T-helper 2 cell treated with Interferon-gamma antibody and Interleukin-4, amounts not matched to agents 5 μg/mL and 100 μg/mL, for 36 hours (primary cell): ENCODE data around the gene NDST1.

Experiments used
- DNase-seq: peaks from one replicate; pipeline ENCODE4 v3.0.0; 2021; ENCODE audit warnings: low spot score
- H3K27ac Mint-ChIP-seq: one replicate; pipeline ENCODE4 v1.8.0; 2021; ENCODE audit warnings: mild to moderate bottlenecking, mixed read lengths
- H3K27me3 Mint-ChIP-seq: one replicate; pipeline ENCODE4 v1.8.0; 2021; ENCODE audit warnings: low read depth, mixed read lengths
- H3K36me3 Mint-ChIP-seq: one replicate; pipeline ENCODE4 v1.8.0; 2021; ENCODE audit warnings: low read depth, mixed read lengths
- H3K4me1 Mint-ChIP-seq: one replicate; pipeline ENCODE4 v1.8.0; 2021; ENCODE audit warnings: low read depth, mixed read lengths
- H3K4me3 Mint-ChIP-seq: one replicate; pipeline ENCODE4 v1.8.0; 2022; ENCODE audit warnings: mild to moderate bottlenecking, moderate library complexity, mixed read lengths
- H3K9me3 Mint-ChIP-seq: one replicate; pipeline ENCODE4 v1.8.0; 2021; ENCODE audit warnings: mixed read lengths

The NDST1 gene

DNA sequence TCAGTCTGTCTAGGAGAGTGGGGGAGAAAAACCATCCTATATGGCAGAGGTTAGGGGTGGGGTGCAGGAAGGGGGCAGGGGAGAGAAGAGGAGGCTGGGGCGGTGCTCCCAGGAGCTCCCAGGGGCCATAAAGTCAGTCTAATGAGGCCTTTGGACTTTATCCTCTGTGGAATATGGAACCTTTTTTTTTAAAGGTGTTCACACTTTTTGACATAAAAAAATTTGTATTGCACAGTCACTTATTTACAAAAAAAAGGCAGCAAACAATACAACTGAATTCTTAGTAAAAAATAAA is 80.6 kb downstream of the NDST1 start:
- H3K27me3 Mint-ChIP-seq, result no peaks in the 10 kb centered on the region
- no peaks in the 10 kb centered on the region for H3K36me3 Mint-ChIP-seq
- no peak for DNase-seq
- H3K9me3 Mint-ChIP-seq, result no peaks in the 10 kb centered on the region
- H3K4me1 Mint-ChIP-seq, result no peaks in the 10 kb centered on the region
- no peak overlapping the region for H3K27ac Mint-ChIP-seq
- H3K4me3 Mint-ChIP-seq, result no peak overlapping the region

GRCh38 chr5:150589862-150590601 is 82.1 kb downstream of the NDST1 start:
- Mint-ChIP-seq H3K36me3 (no peaks in the 10 kb centered on the region), H3K27me3 (no peaks in the 10 kb centered on the region), H3K9me3 (no peaks in the 10 kb centered on the region), H3K4me3 (no peak overlapping the region), H3K4me1 (no peaks in the 10 kb centered on the region), H3K27ac (no peak overlapping the region)
- no peak for DNase-seq

DNA sequence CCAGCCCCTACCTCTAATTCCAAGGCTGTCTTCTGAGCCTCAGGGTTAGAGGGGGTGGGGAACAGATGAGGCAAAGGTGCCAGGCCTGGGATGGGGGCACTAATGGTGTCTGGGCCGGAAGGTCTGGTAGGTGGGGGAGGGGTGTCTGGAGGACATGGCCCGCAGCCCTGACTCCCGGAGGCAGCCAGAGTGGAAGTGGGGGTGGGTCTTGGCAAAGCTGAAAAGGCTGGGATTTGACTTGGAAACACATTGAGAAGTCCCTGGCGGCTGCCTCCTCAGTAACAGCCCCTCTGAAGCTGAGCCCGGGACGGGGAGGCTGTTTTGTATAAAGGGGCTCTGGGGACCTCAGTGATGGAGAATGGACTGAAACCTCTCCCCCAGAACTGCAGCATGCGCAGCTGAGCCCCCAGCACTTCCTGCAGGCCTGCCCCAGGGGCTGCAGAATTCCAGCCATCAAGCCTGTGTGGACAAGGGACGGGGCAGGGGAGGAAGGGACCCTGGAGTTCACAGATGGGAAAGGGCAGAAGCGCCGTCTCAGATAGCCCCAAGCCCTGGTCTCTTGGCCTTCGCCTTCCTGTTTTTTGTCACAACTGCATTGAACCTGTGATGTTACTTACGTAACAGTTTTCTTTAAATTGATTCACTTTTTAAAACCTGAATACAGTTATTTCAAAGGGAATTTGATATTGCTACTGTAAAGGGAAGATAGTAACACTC is 83.2 kb downstream of the NDST1 start:
- no peaks in the 10 kb centered on the region for H3K4me1 Mint-ChIP-seq
- H3K27me3 Mint-ChIP-seq, result no peaks in the 10 kb centered on the region
- H3K4me3 Mint-ChIP-seq, result no peak overlapping the region
- no peaks in the 10 kb centered on the region for H3K9me3 Mint-ChIP-seq
- H3K36me3 Mint-ChIP-seq, result no peaks in the 10 kb centered on the region
- no peak overlapping the region for H3K27ac Mint-ChIP-seq
- DNase-seq, result no peak

- Mint-ChIP-seq H3K9me3 (no peaks in the 10 kb centered on the region), H3K4me1 (no peaks in the 10 kb centered on the region), H3K36me3 (no peaks in the 10 kb centered on the region), H3K27ac (no peak overlapping the region), H3K4me3 (no peak overlapping the region), H3K27me3 (no peaks in the 10 kb centered on the region)
- DNase-seq, result no peak
Measured at GRCh38 chr5:150593593-150593992, 85.7 kb downstream of the NDST1 start.

DNA sequence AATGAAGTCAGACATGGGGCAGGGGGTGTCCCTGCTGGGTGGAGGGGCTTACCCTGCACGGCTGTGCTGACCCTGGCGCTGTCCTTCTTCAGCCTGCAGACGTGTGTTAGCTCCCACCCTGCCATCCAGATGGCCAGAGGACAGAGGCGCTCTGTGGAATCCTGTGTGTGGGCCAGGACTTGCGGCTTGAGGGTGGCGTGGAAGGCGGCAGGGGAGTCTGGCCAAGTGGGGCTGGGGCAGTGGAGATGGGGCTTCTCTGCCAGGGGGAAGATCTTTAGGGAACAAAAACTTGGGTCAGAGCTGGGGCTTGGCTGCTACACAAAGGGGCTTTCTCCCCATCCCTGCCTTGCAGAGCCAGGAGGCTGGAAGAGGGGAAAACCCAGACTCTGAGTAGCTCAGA is 86.1 kb downstream of the NDST1 start:
- H3K27ac Mint-ChIP-seq, result no peak overlapping the region
- H3K4me3 Mint-ChIP-seq, result no peak overlapping the region
- H3K36me3 Mint-ChIP-seq, result no peaks in the 10 kb centered on the region
- DNase-seq, result no peak
- H3K9me3 Mint-ChIP-seq, result no peaks in the 10 kb centered on the region
- H3K27me3 Mint-ChIP-seq, result no peaks in the 10 kb centered on the region
- H3K4me1 Mint-ChIP-seq, result no peaks in the 10 kb centered on the region

DNA sequence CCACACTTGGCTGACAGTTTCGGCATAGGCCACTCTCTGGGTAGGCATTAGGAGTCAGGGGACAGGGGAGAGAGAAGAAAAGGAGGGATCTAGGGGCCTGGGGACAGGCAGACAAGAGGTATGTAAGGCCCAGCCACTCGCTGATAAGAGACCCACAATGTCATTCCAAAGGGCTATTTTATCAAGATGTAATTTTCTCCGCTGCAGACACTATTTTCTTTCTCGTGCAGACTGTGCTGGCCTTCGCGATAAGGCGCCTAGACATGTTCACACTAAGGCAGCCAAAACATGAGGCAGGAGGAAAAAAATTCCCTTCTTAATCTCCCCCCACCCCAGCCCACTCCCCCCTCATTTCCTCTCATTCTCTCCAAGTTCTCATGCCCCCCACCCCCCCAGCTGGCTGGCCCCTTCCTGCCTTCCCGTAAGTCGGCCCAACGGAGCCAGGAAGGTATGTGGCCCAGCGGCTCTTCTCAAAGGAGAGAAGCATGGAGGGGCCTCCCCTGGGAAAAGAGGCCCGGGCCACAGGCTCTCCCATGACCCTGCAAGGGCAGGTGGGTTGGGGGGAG is 87.6 kb downstream of the NDST1 start:
- H3K4me1 Mint-ChIP-seq, result no peaks in the 10 kb centered on the region
- no peaks in the 10 kb centered on the region for H3K27me3 Mint-ChIP-seq
- H3K27ac Mint-ChIP-seq, result no peak overlapping the region
- H3K36me3 Mint-ChIP-seq, result no peaks in the 10 kb centered on the region
- no peak overlapping the region for H3K4me3 Mint-ChIP-seq
- no peaks in the 10 kb centered on the region for H3K9me3 Mint-ChIP-seq
- DNase-seq, result no peak

- Mint-ChIP-seq H3K4me1 (no peaks in the 10 kb centered on the region), H3K27me3 (no peaks in the 10 kb centered on the region)
Measured at GRCh38 chr5:150596313-150596712, 88.4 kb downstream of the NDST1 start.

GRCh38 chr5:150596826-150597225 is 88.9 kb downstream of the NDST1 start:
- no peak overlapping the region for H3K4me3 Mint-ChIP-seq
- no peak for DNase-seq
- H3K27ac Mint-ChIP-seq, result no peak overlapping the region
- H3K4me1 Mint-ChIP-seq, result no peaks in the 10 kb centered on the region
- no peaks in the 10 kb centered on the region for H3K27me3 Mint-ChIP-seq
- H3K36me3 Mint-ChIP-seq, result no peaks in the 10 kb centered on the region
- H3K9me3 Mint-ChIP-seq, result no peaks in the 10 kb centered on the region

More at GRCh38 chr5:150596313-150596712, 88.4 kb downstream of the NDST1 start:
- no peak for DNase-seq
- Mint-ChIP-seq H3K27ac (no peak overlapping the region), H3K4me3 (no peak overlapping the region), H3K36me3 (no peaks in the 10 kb centered on the region), H3K9me3 (no peaks in the 10 kb centered on the region)

DNA sequence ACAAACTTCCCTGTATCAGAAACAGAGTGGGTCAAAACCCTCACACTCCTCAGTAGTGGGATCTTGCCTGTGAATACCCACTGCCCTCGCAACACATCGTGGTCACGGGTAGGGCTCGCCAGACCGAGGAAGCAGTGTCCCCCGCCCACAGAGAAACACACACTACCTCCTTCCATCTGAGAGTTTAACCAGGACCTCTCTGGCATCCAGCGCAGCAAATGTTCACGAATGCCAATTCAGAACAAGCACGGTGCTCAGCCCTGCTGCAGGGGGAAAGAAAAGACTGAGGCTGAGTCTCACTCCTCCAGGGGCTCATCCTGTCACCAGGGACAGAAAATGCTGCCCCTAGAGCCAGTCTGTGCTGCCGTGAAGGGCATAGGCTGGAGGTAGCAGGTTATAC is 90.1 kb downstream of the NDST1 start:
- H3K4me3 Mint-ChIP-seq, result no peak overlapping the region
- no peak for DNase-seq
- no peaks in the 10 kb centered on the region for H3K36me3 Mint-ChIP-seq
- H3K9me3 Mint-ChIP-seq, result no peaks in the 10 kb centered on the region
- no peak overlapping the region for H3K27ac Mint-ChIP-seq
- no peaks in the 10 kb centered on the region for H3K27me3 Mint-ChIP-seq
- no peaks in the 10 kb centered on the region for H3K4me1 Mint-ChIP-seq

DNA sequence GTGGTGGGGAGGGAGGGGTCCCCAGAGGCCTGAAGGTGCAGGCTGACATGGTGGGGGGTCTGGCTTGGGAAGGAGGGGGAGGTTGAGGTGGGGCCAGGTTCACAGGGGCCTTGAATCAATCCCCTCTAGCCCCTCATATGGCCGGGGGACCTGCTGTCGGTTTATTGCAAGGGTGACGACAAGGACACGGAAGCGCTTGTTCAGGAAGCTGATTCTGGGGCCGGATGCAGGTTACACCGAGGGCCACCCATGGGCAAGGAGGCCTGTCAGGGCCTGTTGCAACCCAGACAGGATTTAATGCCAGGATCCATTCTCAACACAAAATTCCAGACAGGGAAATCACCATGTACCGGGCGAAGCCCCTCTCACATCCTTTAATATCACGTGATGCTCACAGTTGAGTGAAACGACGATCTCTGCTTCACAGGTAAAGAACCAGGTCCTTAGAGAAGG is 90.9 kb downstream of the NDST1 start:
- H3K27ac Mint-ChIP-seq, result no peak overlapping the region
- H3K4me1 Mint-ChIP-seq, result no peaks in the 10 kb centered on the region
- no peak for DNase-seq
- no peaks in the 10 kb centered on the region for H3K36me3 Mint-ChIP-seq
- H3K4me3 Mint-ChIP-seq, result no peak overlapping the region
- no peaks in the 10 kb centered on the region for H3K9me3 Mint-ChIP-seq
- H3K27me3 Mint-ChIP-seq, result no peaks in the 10 kb centered on the region

- no peaks in the 10 kb centered on the region for H3K9me3 Mint-ChIP-seq
- no peak overlapping the region for H3K27ac Mint-ChIP-seq
- DNase-seq, result no peak
- no peaks in the 10 kb centered on the region for H3K36me3 Mint-ChIP-seq
- H3K4me3 Mint-ChIP-seq, result no peak overlapping the region
- no peaks in the 10 kb centered on the region for H3K4me1 Mint-ChIP-seq
- no peaks in the 10 kb centered on the region for H3K27me3 Mint-ChIP-seq
Measured at GRCh38 chr5:150599281-150599680, 91.3 kb downstream of the NDST1 start.

DNA sequence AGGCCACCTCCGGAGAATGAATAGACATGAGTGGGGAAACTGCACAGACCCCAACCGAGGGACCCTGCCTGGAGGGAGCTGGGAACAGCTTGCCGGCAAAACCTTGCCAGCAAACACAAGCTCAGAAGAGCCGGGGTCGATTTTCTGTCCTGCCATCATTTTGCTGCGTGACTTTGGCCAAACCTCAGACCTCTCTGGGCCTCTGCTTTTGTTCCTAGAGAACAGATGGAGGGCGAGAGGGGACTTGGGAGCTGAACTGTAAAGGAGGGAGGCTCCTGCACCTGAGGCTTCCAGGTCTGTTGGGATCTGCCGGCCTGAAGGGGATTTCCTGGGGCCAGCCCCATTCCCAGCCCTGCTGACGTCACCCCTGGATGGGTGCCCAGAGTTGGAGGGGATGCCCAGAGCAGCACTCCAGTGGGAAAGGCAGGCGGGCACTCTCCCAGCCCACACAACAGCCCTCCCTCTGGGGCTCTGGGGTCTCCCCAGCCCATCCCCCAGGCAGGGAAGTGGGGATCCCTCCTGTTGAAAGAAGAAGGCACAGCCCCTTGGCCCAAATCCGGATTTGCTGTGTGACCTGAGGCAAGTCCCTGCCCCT is 92.1 kb downstream of the NDST1 start:
- DNase-seq, result no peak
- Mint-ChIP-seq H3K27ac (no peak overlapping the region), H3K4me1 (no peaks in the 10 kb centered on the region), H3K4me3 (no peak overlapping the region), H3K36me3 (no peaks in the 10 kb centered on the region), H3K9me3 (no peaks in the 10 kb centered on the region), H3K27me3 (no peaks in the 10 kb centered on the region)

DNA sequence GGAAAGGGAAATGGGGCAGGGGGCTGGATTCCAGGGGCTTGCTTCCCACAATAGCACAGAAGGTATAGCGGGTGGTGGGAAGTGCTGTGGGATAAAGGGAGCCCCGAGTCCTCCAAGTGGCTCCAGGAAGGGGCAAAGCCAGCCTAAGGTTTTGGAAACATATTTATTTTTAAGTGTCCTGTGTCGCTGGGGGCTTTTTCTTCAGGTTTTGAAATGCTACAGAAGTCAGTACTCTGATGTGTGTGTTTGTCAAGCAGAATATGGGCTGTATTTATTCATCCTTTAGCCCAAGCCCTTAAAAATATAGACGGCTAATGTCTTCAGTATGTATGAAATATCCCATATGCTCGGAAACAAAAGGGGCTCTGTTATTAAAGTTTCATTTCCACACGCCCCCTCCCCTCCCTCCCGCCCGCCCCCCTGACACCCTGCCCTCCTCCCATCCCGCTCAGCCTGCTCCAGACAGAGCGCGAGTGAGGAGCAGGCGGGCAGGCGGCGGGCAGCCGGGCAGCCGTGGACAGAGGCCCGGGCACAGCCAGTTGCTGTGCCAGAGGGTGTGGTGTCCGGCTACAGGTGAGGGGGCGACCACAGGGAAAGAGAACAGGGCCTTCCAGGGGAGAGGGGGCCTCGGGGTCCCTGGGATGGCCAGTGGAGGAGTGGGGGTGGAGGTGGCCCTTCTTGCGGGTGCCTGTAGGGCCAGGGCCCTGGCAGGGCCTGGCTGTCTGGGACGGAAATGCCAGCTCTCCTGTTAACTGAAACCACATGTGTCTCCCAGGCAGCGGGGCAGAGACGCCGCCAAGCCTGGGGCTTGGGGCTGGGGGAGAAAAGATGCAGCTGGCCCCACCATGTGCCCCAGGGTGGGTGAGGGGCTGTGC is 92.9 kb downstream of the NDST1 start:
- Mint-ChIP-seq H3K27ac (no peak overlapping the region), H3K4me3 (no peak overlapping the region), H3K27me3 (no peaks in the 10 kb centered on the region), H3K9me3 (no peaks in the 10 kb centered on the region), H3K36me3 (no peaks in the 10 kb centered on the region), H3K4me1 (no peaks in the 10 kb centered on the region)
- DNase-seq, result no peak
